Fibroblast of lung (primary cell): ENCODE measurements around the gene UBQLN3. TPM values are rescaled to one million over a fixed set of nuclear protein-coding genes. Genes with fewer than 3 reads are reported as not detected.

Experiments
- DNase-seq, 2 donors: peaks; one replicate each; pipeline versions ENCODE4 v3.0.0 to v3.0.0-alpha.2; 2010; ENCODE audit warnings: low read depth in 2 of 2
- H2AFZ ChIP-seq: 2 replicates; pipeline ENCODE4 v1.5.1; 2012; ENCODE audit warnings: low read length, control low read depth, inconsistent platforms
- H3K27ac ChIP-seq: 2 replicates; pipeline ENCODE4 v1.5.1; 2011; ENCODE audit warnings: low read length, control low read depth; ENCODE audit not compliant: insufficient read depth
- H3K27me3 ChIP-seq: 2 replicates; pipeline ENCODE4 v1.5.1; 2011; ENCODE audit warnings: mild to moderate bottlenecking, low read length; ENCODE audit not compliant: control insufficient read depth, insufficient read depth
- H3K36me3 ChIP-seq: 2 replicates; pipeline ENCODE4 v1.5.1; 2011; ENCODE audit warnings: low read length; ENCODE audit not compliant: control insufficient read depth, insufficient read depth
- H3K4me1 ChIP-seq: 2 replicates; pipeline ENCODE4 v1.5.1; 2011; ENCODE audit warnings: low read length; ENCODE audit not compliant: control insufficient read depth, insufficient read depth; ENCODE audit errors: extremely low read depth
- H3K4me2 ChIP-seq: 2 replicates; pipeline ENCODE4 v1.5.1; 2011; ENCODE audit warnings: low read length, control low read depth; ENCODE audit not compliant: insufficient read depth; ENCODE audit errors: extremely low read depth
- H3K4me3 ChIP-seq, 4 experiments: fragments of 200-600 bp in 1 of 4; sonication (generic) in 1 of 4; replicated peaks in 1 of 4; 2 replicates each; pipeline ENCODE4 v1.5.1; 2011 to 2016; ENCODE audit warnings: low read length in 4 of 4, low read depth in 3 of 4, mild to moderate bottlenecking in 3 of 4, control low read depth in 2 of 4, inconsistent platforms in 1 of 4, mixed read lengths in 1 of 4; ENCODE audit not compliant: insufficient read depth in 1 of 4; ENCODE audit errors: control extremely low read depth in 1 of 4
- H3K79me2 ChIP-seq: 2 replicates; pipeline ENCODE4 v1.5.1; 2012; ENCODE audit warnings: mild to moderate bottlenecking, low read length, inconsistent platforms; ENCODE audit not compliant: control insufficient read depth, insufficient read depth
- H3K9ac ChIP-seq: 2 replicates; pipeline ENCODE4 v1.5.1; 2011; ENCODE audit warnings: mild to moderate bottlenecking, low read length, control low read depth; ENCODE audit not compliant: insufficient read depth
- H3K9me3 ChIP-seq: 2 replicates; pipeline ENCODE4 v1.5.1; 2012; ENCODE audit warnings: low read depth, low read length; ENCODE audit not compliant: control insufficient read depth, insufficient read depth
- H4K20me1 ChIP-seq: 2 replicates; pipeline ENCODE4 v1.5.1; 2011; ENCODE audit warnings: low read length; ENCODE audit not compliant: control insufficient read depth, insufficient read depth; ENCODE audit errors: extremely low read depth
- EZH2 ChIP-seq: IDR thresholded peaks from 2 replicates; pipeline ENCODE4 v1.5.1; 2012; ENCODE audit warnings: low read length, control low read depth, mild to moderate bottlenecking; ENCODE audit errors: missing control alignments
- polyA plus RNA-seq, 2 donors: library from polyadenylated mRNA; depleted of rRNA in 1 of 2; stranded (reverse) in 1 of 2; unstranded in 1 of 2; fragments of >200 nt; gene quantifications; 2 replicates each; pipeline ENCODE4 v1.2.1, GENCODE V29; 2011 to 2012; ENCODE audit warnings: missing spikeins in 1 of 2
- total RNA-seq: library from RNA; depleted of rRNA; stranded (reverse); fragments of >200 nt; gene quantifications from 2 replicates; pipeline ENCODE4 v1.2.1, GENCODE V29; 2014
- TF ChIP-seq, protein P1 (sequence below), 2 donors: IDR thresholded peaks in 1 of 2; conservative IDR thresholded peaks in 1 of 2; 1 replicate in 1 of 2; 2 replicates in 1 of 2; pipeline ENCODE4 v1.5.1; 2011 to 2012; ENCODE audit warnings: low read length in 2 of 2, control low read depth in 1 of 2, inconsistent platforms in 1 of 2, low read depth in 1 of 2, mild to moderate bottlenecking in 1 of 2

UBQLN3 gene
- total and polyA plus RNA-seq, 2 donors (not counting 1 experiment from before 2014, with no cell fraction given): 0.17 TPM; not detected in 1

DNA sequence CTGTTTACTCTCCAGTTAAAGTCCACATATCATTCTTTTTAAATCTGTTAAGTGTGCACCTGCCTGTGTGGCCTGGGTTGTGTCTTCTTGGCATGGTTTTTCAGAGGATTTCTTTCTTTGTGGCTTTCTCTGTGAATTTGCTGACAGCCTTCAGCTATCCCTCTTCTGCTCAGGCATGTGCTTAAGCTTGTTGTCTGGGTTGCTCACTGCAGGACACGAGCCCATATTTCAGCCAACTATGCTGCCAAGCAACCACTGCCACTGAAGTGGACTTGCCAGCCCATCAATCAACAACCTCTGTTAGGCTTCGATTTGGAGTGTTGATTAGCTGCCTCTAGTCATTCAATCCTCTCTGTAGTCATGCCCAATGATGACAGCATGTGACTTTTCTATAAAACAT lies 42.2 kb downstream of the UBQLN3 start:
- Histone ChIP-seq H3K36me3 (no peaks in the 10 kb centered on the region), H3K4me2 (no peak overlapping the region), H4K20me1 (no peaks in the 10 kb centered on the region), H3K4me3 (no peak overlapping the region), H3K9ac (no peak overlapping the region), H3K79me2 (no peaks in the 10 kb centered on the region), H3K4me1 (no peaks in the 10 kb centered on the region), H3K27ac (no peak overlapping the region), H2AFZ (no peak overlapping the region), H3K9me3 (no peaks in the 10 kb centered on the region), H3K27me3 (no peaks in the 10 kb centered on the region)
- TF ChIP-seq, protein P1, sequence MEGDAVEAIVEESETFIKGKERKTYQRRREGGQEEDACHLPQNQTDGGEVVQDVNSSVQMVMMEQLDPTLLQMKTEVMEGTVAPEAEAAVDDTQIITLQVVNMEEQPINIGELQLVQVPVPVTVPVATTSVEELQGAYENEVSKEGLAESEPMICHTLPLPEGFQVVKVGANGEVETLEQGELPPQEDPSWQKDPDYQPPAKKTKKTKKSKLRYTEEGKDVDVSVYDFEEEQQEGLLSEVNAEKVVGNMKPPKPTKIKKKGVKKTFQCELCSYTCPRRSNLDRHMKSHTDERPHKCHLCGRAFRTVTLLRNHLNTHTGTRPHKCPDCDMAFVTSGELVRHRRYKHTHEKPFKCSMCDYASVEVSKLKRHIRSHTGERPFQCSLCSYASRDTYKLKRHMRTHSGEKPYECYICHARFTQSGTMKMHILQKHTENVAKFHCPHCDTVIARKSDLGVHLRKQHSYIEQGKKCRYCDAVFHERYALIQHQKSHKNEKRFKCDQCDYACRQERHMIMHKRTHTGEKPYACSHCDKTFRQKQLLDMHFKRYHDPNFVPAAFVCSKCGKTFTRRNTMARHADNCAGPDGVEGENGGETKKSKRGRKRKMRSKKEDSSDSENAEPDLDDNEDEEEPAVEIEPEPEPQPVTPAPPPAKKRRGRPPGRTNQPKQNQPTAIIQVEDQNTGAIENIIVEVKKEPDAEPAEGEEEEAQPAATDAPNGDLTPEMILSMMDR (conservative IDR thresholded peaks at IDR 0.05 in 1 of 2, IDR thresholded peaks at IDR 0.05 in 1 of 2; ENCODE audit: low read depth in 1 of 2, low read length in 2 of 2): no peak
- no peak for TF ChIP-seq EZH2
- DNase-seq: no peak

DNA sequence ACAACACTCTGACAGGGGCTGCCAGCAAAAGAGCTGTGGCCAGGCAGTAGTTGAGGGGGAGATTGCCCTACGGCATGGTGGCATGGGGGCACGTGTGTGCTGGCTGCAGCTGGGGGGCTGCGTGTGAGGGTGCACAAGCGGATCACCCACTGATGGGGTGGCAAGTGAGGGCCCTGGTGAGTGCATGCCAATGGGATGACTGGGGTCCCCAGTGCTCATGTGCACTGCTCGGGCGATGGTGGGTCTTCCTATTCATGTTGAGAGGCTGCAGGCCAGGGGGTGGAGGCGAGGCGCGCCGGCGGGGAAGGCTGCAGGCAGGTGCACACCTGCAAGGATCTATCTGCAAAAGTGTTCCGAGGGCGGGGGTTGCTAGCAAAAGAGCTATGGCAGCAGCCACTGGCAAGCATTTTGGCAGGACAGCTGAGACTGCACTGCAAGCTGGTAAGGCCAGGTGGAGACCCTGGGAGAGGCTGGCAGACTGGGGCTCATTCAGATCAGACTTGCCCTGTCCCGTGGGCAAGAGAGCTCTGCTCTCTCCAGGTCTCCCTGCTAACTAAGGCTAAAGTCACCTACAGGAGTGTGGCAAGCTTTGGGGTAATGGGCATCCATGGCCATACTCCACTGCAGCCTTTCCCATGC lies 48.7 kb downstream of the UBQLN3 start:
- TF ChIP-seq, protein P1 (conservative IDR thresholded peaks at IDR 0.05 in 1 of 2, IDR thresholded peaks at IDR 0.05 in 1 of 2; ENCODE audit: low read depth in 1 of 2, low read length in 2 of 2): no peak
- no peak for TF ChIP-seq EZH2
- no peak overlapping the region for H3K27ac ChIP-seq
- H3K79me2 ChIP-seq: no peaks in the 10 kb centered on the region
- H4K20me1 ChIP-seq: no peaks in the 10 kb centered on the region
- no peak overlapping the region for H3K9ac ChIP-seq
- H3K27me3 ChIP-seq: no peaks in the 10 kb centered on the region
- H3K9me3 ChIP-seq: no peaks in the 10 kb centered on the region
- no peak overlapping the region for H3K4me2 ChIP-seq
- DNase-seq: no peak
- H3K36me3 ChIP-seq: no peaks in the 10 kb centered on the region
- H3K4me3 ChIP-seq: no peak overlapping the region
- H2AFZ ChIP-seq: no peak overlapping the region
- H3K4me1 ChIP-seq: no peaks in the 10 kb centered on the region

Other genes with a start within 250 kb of the UBQLN3 start
- gene HBE1, start 240.0 kb downstream of the UBQLN3 start, total RNA-seq: 0.33 TPM in 1 of 2 replicates, not detected in the other
- 2.0 and 3.1 TPM in 2 replicates for gene HBE1, start 240.0 kb downstream of the UBQLN3 start, polyA plus RNA-seq
- 0.17 TPM in 1 of 2 replicates, not detected in the other for gene OR51B4, start 208.0 kb downstream of the UBQLN3 start, total RNA-seq
- gene OR51B4, start 208.0 kb downstream of the UBQLN3 start, polyA plus RNA-seq: not detected in 2 replicates
- gene OR51B2, start 185.7 kb downstream of the UBQLN3 start, total RNA-seq: not detected in 2 replicates
- gene OR51B2, start 185.7 kb downstream of the UBQLN3 start, polyA plus RNA-seq: not detected in 2 replicates
- gene OR51B5, start 166.4 kb downstream of the UBQLN3 start, total RNA-seq: 0.17 and 0.26 TPM in 2 replicates
- 0.06 TPM in 1 of 2 replicates, not detected in the other for gene OR51B5, start 166.4 kb downstream of the UBQLN3 start, polyA plus RNA-seq
- gene OR51B6, start 158.4 kb downstream of the UBQLN3 start, total RNA-seq: not detected in 2 replicates
- not detected in 2 replicates for gene OR51B6, start 158.4 kb downstream of the UBQLN3 start, polyA plus RNA-seq
- gene OR51M1, start 126.1 kb downstream of the UBQLN3 start, total RNA-seq: not detected in 2 replicates
- gene OR51M1, start 126.1 kb downstream of the UBQLN3 start, polyA plus RNA-seq: 0.06 TPM in 1 of 2 replicates, not detected in the other
- not detected in 2 replicates for gene OR51Q1, start 87.8 kb downstream of the UBQLN3 start, total RNA-seq
- gene OR51Q1, start 87.8 kb downstream of the UBQLN3 start, polyA plus RNA-seq: not detected in 2 replicates
- 0.17 and 0.26 TPM in 2 replicates for gene OR51I1, start 68.4 kb downstream of the UBQLN3 start, total RNA-seq
- gene OR51I1, start 68.4 kb downstream of the UBQLN3 start, polyA plus RNA-seq: not detected in 2 replicates
- under 0.01 TPM in 1 of 2 replicates, not detected in the other for gene OR51I2, start 60.6 kb downstream of the UBQLN3 start, total RNA-seq
- not detected in 2 replicates for gene OR51I2, start 60.6 kb downstream of the UBQLN3 start, polyA plus RNA-seq
- not detected in 2 replicates for gene OR52D1, start 21.3 kb downstream of the UBQLN3 start, total RNA-seq
- gene OR52D1, start 21.3 kb downstream of the UBQLN3 start, polyA plus RNA-seq: not detected in 2 replicates
- gene UBQLNL, start 6.7 kb upstream of the UBQLN3 start, total RNA-seq: under 0.01 and 0.17 TPM in 2 replicates
- gene UBQLNL, start 6.7 kb upstream of the UBQLN3 start, polyA plus RNA-seq: 0.09 and 0.10 TPM in 2 replicates
- 0.50 and 0.51 TPM in 2 replicates for gene OR52H1, start 38.6 kb upstream of the UBQLN3 start, total RNA-seq
- gene OR52H1, start 38.6 kb upstream of the UBQLN3 start, polyA plus RNA-seq: not detected in 2 replicates
- gene OR52B6, start 70.9 kb upstream of the UBQLN3 start, total RNA-seq: not detected in 2 replicates
- gene OR52B6, start 70.9 kb upstream of the UBQLN3 start, polyA plus RNA-seq: not detected in 2 replicates
- gene TRIM6, start 86.7 kb upstream of the UBQLN3 start, total RNA-seq: 4.9 and 8.6 TPM in 2 replicates
- gene TRIM6, start 86.7 kb upstream of the UBQLN3 start, polyA plus RNA-seq: 8.2 and 13.8 TPM in 2 replicates
- 11.3 and 17.8 TPM in 2 replicates for gene TRIM34, start 115.0 kb upstream of the UBQLN3 start, total RNA-seq
- 13.6 and 18.5 TPM in 2 replicates for gene TRIM34, start 115.0 kb upstream of the UBQLN3 start, polyA plus RNA-seq
- gene TRIM5, start 175.1 kb upstream of the UBQLN3 start, total RNA-seq: 43.4 and 47.9 TPM in 2 replicates
- gene TRIM5, start 175.1 kb upstream of the UBQLN3 start, polyA plus RNA-seq: 26.8 and 32.4 TPM in 2 replicates
- gene TRIM22, start 179.8 kb upstream of the UBQLN3 start, total RNA-seq: 94.8 and 112 TPM in 2 replicates
- 74.3 and 108 TPM in 2 replicates for gene TRIM22, start 179.8 kb upstream of the UBQLN3 start, polyA plus RNA-seq
- gene OR56B1, start 226.5 kb upstream of the UBQLN3 start, total RNA-seq: not detected in 2 replicates
- gene OR56B1, start 226.5 kb upstream of the UBQLN3 start, polyA plus RNA-seq: not detected in 2 replicates
- gene OR52N4, start 244.3 kb upstream of the UBQLN3 start, total RNA-seq: 0.33 TPM in 1 of 2 replicates, not detected in the other
- gene OR52N4, start 244.3 kb upstream of the UBQLN3 start, polyA plus RNA-seq: 0.08 TPM in 1 of 2 replicates, not detected in the other